Type B pancreatic cell (in vitro differentiated cells): Measurements from ENCODE around the gene ATP8B1. TPM values are rescaled to one million over a fixed set of nuclear protein-coding genes. Genes with fewer than 3 reads are reported as not detected.

ENCODE experiments used
- DNase-seq: peaks from one replicate; pipeline ENCODE4 v3.0.0; 2021; ENCODE audit warnings: mixed read lengths; ENCODE audit not compliant: unreplicated experiment; ENCODE audit errors: extremely low spot score
- H3K27ac Mint-ChIP-seq: 2 replicates; pipeline ENCODE4 v1.8.0; 2021; ENCODE audit warnings: mild to moderate bottlenecking, mixed read lengths
- H3K27me3 Mint-ChIP-seq: 2 replicates; pipeline ENCODE4 v1.8.0; 2021; ENCODE audit warnings: mixed read lengths
- H3K36me3 Mint-ChIP-seq: 2 replicates; pipeline ENCODE4 v1.8.0; 2021; ENCODE audit warnings: mixed read lengths
- H3K4me1 Mint-ChIP-seq: one replicate; pipeline ENCODE4 v1.8.0; 2021; ENCODE audit warnings: mixed read lengths; ENCODE audit not compliant: unreplicated experiment
- H3K4me3 Mint-ChIP-seq: 2 replicates; pipeline ENCODE4 v1.8.0; 2021; ENCODE audit warnings: mild to moderate bottlenecking, mixed read lengths
- H3K9me3 Mint-ChIP-seq: 2 replicates; pipeline ENCODE4 v1.8.0; 2021; ENCODE audit warnings: mixed read lengths
- total RNA-seq: library from RNA; stranded (reverse); gene quantifications from 2 replicates; pipeline ENCODE4 v1.2.1, GENCODE V29; 2021; ENCODE audit warnings: low replicate concordance
- TF ChIP-seq, protein P1 (sequence below): fragments of 200-600 bp; sonication (generic); conservative IDR thresholded peaks from 2 replicates; pipeline ENCODE4 v1.5.0; 2021; ENCODE audit warnings: antibody characterized with exemption, mild to moderate bottlenecking

ATP8B1 gene
- total RNA-seq, 1 donor from 2014 or later, result 21.7 TPM

DNA sequence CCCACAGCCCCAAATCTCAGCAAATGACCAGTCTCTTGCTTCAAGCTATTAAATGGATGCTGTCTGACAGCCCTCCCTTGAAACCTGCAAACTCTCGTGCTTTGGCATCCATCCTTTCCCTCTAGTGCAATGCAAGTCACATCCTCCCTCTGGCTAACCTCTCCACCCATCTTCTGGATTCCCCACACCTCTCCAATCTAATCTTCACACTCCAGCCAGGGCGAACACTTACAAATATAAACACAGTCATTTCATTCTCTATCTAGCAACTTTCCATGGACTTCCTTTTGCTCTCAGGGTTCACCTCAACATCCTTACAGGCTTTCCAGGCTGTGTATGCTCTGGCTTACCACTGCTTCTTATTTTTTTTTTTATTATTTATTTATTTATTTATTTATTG is 171.4 kb downstream of the ATP8B1 start:
- peak overlapping the region; percentile 79 for H3K4me3 Mint-ChIP-seq
- H3K36me3 Mint-ChIP-seq, result peaks cover 5% of the 10 kb centered on the region
- peak overlapping the region; percentile 37 for H3K27ac Mint-ChIP-seq
- H3K9me3 Mint-ChIP-seq, result no peaks in the 10 kb centered on the region
- no peak for DNase-seq
- TF ChIP-seq, protein P1, sequence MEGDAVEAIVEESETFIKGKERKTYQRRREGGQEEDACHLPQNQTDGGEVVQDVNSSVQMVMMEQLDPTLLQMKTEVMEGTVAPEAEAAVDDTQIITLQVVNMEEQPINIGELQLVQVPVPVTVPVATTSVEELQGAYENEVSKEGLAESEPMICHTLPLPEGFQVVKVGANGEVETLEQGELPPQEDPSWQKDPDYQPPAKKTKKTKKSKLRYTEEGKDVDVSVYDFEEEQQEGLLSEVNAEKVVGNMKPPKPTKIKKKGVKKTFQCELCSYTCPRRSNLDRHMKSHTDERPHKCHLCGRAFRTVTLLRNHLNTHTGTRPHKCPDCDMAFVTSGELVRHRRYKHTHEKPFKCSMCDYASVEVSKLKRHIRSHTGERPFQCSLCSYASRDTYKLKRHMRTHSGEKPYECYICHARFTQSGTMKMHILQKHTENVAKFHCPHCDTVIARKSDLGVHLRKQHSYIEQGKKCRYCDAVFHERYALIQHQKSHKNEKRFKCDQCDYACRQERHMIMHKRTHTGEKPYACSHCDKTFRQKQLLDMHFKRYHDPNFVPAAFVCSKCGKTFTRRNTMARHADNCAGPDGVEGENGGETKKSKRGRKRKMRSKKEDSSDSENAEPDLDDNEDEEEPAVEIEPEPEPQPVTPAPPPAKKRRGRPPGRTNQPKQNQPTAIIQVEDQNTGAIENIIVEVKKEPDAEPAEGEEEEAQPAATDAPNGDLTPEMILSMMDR, result no peak
- peaks cover 17% of the 10 kb centered on the region for H3K4me1 Mint-ChIP-seq
- no peaks in the 10 kb centered on the region for H3K27me3 Mint-ChIP-seq

DNA sequence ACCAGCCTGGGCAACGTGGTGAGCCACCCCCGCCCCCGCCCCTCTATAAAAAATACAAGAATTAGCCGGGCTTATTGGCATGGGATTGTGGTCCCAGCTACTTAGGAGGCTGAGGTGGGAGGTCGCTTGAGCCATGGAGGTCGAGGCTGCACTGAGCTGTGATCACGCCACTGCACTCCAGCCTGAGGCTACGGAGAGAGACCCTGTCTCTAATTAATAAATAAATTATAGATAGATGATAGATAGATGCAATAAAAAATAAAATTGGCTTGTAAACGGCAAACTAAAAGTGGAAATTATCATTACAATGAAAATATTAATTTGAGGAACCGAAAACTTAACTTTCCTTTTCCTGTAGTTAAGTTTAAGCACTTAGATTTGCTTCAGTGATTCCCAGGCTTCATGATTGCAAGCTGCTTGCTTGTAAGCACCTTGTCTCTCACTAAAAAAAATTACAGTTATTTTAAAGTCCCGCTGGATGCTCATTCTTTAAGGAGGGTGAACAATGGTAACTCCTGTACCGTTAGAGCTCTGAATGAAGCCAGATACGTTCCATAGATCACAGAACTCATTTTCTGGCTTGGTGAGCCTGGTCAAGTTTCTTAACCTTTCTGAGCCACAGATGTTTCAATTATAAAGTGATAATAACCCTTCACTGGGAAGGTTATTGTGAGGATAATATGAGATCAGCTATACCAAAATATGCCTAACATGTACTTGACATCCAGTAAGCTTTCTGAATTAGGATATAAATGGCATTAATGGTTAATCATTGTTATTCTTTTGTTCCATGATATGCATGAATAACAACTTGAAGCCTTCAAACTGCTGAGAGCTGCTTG is 172.1 kb downstream of the ATP8B1 start:
- Mint-ChIP-seq H3K4me1 (peaks cover 17% of the 10 kb centered on the region), H3K27me3 (no peaks in the 10 kb centered on the region), H3K9me3 (no peaks in the 10 kb centered on the region), H3K36me3 (peaks cover 5% of the 10 kb centered on the region), H3K27ac (peak overlapping the region; percentile 94), H3K4me3 (peak overlapping the region; percentile 97)
- TF ChIP-seq, protein P1, result no peak
- DNase-seq, result no peak

DNA sequence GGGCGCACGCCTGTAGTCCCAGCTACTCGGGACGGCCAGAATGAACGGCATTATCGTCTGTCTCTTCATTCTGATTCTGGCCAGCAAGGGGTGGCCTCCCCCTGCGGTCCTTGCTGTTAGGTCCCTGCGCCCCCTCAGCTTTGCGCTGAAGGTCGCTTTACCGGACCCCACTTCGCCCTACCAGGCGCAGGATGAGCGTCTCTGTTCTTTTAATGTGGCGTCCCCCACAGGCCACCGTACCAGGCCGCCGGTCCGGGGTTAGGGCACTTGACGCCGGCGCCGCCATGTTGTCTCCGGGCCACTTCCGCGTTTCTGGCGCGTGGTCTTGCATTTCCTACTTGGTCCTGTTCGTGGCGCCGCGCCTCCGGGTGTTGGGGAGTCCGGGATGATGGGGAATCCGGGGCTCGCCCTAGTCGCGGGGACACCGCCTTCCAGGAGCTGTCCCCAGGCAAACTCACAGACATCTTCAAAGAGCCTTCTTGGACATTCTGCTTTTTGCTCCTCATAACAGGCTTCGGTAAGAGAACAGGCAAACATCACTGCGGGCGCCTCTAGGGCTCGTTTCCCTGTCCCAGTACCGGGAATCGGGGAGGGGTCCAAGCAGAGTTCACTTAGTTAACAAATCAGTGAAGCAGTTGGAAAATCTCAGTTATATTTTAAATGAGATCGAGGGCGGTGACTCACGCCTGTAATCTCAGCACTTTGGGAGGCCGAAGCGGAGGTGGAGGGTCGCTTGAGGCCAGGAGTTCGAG is 172.9 kb downstream of the ATP8B1 start:
- H3K4me1 Mint-ChIP-seq, result peaks cover 13% of the 10 kb centered on the region
- peak; percentile 95 for DNase-seq
- TF ChIP-seq, protein P1, result peak; percentile 74
- no peaks in the 10 kb centered on the region for H3K27me3 Mint-ChIP-seq
- peak overlapping the region; percentile 94 for H3K27ac Mint-ChIP-seq
- peaks cover 5% of the 10 kb centered on the region for H3K36me3 Mint-ChIP-seq
- no peaks in the 10 kb centered on the region for H3K9me3 Mint-ChIP-seq
- peak overlapping the region; percentile 97 for H3K4me3 Mint-ChIP-seq

DNA sequence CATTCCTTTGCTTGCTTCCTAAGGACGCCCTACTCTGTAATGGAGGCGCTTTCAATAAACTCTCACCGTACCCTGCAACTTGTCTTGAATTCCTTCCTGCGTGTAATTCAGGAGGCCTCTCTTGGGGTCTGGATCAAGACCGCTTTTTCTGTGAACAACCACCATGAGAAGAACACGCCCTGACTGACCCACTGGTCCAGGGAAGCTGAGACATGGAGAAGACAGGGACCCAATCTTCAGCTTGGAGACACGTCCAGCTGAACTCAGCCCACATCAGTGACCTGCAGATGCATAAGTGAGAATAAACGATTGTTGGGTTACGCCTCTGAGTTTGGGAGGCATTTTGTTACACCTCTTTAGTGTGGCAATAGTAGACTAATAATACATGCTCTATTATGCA is 173.7 kb downstream of the ATP8B1 start:
- peaks cover 12% of the 10 kb centered on the region for H3K4me1 Mint-ChIP-seq
- H3K36me3 Mint-ChIP-seq, result peaks cover 5% of the 10 kb centered on the region
- H3K4me3 Mint-ChIP-seq, result peak overlapping the region; percentile 97
- H3K27me3 Mint-ChIP-seq, result no peaks in the 10 kb centered on the region
- TF ChIP-seq, protein P1, result no peak
- DNase-seq, result no peak
- no peaks in the 10 kb centered on the region for H3K9me3 Mint-ChIP-seq
- H3K27ac Mint-ChIP-seq, result peak overlapping the region; percentile 94

DNA sequence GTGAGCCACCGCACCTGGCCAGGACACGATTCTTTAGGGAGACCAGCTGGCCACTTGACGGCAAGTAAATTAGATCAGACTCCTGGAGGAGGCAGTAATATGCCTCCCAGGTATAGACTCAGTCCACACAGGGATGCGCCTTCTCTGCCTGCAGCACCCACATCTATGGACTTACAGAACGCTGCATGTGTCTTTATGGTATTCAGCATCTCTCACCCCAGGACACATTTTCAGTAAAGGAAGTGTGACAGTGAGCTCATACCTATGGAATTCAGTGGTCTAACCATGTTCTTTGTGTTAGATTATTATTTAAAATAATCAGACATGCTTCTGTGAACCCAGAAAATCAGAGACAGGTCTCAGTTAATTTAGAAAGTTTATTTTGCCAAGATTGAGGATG is 175.6 kb downstream of the ATP8B1 start:
- Mint-ChIP-seq H3K27ac (no peak overlapping the region), H3K4me3 (peak overlapping the region; percentile 47), H3K36me3 (peaks cover 5% of the 10 kb centered on the region), H3K9me3 (no peaks in the 10 kb centered on the region), H3K27me3 (no peaks in the 10 kb centered on the region), H3K4me1 (peaks cover 12% of the 10 kb centered on the region)
- TF ChIP-seq, protein P1, result no peak
- DNase-seq, result no peak
